ENCODE data around the gene SYNE3. TPM values are rescaled to one million over a fixed set of nuclear protein-coding genes. Genes with fewer than 3 reads are reported as not detected.

Gene SYNE3
- total RNA-seq, 1 experiment from 2014 or later: 1.2 TPM

DNA sequence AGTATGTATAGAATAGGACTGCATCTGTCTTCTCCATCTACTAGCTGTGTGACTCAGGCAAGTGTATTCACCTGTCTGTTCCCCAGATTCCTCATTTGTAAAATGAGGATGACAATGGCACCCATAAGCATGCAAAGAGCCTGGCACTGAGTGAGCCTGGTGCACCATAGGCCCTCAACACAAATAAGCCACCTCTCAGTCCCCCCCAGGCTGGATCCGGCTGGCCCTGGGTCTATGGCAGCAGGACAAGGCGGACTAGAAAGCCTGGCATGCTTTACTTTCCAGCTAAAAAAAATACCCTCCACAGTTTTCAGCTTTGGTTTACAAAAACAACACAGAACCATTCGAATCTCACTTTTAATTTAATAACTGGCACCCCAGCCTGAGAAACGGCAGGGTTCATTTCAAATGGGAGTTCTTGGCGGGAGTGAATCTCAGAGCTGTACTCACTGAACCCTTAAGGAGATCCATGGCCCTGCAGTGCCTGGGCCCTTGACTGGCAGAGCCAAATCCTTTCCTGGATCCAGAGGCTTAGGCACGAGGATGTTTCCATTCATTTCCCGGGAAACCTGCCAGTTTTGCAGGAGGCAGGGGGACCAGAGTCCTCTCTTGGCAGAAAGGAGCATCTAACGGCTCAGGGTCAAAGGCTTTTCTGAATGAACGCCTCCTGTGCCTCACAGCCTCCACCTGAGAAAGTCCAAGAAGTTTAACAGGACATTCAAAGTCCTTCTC is 17.7 kb downstream of the SYNE3 start:
- Histone ChIP-seq H4K20me1 (ENCODE audit: low read length) (no peaks in the 10 kb centered on the region), H3K9ac (ENCODE audit: low read length) (no peak overlapping the region), H2AFZ (ENCODE audit: low read length) (no peak overlapping the region), H3K4me1 (ENCODE audit: insufficient read depth, low read length) (peaks cover 12% of the 10 kb centered on the region), H3K4me3 (ENCODE audit: low read length) (no peak overlapping the region), H3K9me3 (ENCODE audit: low read length) (no peaks in the 10 kb centered on the region), H3F3A (ENCODE audit: low read length, unreplicated experiment) (no peaks in the 10 kb centered on the region), H3K27ac (ENCODE audit: low read length) (no peak overlapping the region), H3K4me2 (ENCODE audit: low read length) (no peak overlapping the region), H3K9me2 (replicated peaks; ENCODE audit: low read length) (no peaks in the 10 kb centered on the region), H3K79me2 (ENCODE audit: low read length) (no peaks in the 10 kb centered on the region), H3K27me3 (ENCODE audit: low read length) (no peaks in the 10 kb centered on the region), H3K36me3 (ENCODE audit: low read depth, low read length) (no peaks in the 10 kb centered on the region)
- ChIA-PET CTCF (interaction anchor here (0.6 kb wide), 1 partner anchor 56 kb away, joined by 3 read pairs; no protein-coding TSS in a partner anchor), POLR2A (ENCODE audit: unreplicated experiment) (no interaction called here)
- intact Hi-C loops (cut with micrococcal nuclease): no loop called here
- TF ChIP-seq EZH2phosphoT487 (IDR thresholded peaks at IDR 0.05; ENCODE audit: borderline replicate concordance, low read length) (no peak), EZH2 (IDR thresholded peaks at IDR 0.05; ENCODE audit: low read length, unreplicated experiment) (no peak)
- TF ChIP-seq, protein P1, sequence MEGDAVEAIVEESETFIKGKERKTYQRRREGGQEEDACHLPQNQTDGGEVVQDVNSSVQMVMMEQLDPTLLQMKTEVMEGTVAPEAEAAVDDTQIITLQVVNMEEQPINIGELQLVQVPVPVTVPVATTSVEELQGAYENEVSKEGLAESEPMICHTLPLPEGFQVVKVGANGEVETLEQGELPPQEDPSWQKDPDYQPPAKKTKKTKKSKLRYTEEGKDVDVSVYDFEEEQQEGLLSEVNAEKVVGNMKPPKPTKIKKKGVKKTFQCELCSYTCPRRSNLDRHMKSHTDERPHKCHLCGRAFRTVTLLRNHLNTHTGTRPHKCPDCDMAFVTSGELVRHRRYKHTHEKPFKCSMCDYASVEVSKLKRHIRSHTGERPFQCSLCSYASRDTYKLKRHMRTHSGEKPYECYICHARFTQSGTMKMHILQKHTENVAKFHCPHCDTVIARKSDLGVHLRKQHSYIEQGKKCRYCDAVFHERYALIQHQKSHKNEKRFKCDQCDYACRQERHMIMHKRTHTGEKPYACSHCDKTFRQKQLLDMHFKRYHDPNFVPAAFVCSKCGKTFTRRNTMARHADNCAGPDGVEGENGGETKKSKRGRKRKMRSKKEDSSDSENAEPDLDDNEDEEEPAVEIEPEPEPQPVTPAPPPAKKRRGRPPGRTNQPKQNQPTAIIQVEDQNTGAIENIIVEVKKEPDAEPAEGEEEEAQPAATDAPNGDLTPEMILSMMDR (conservative IDR thresholded peaks at IDR 0.05; ENCODE audit: low read depth, low read length): no peak
- no peak for DNase-seq
- no TSS peak for BruUV-seq (replicated peaks)
- ATAC-seq: no peak

DNA sequence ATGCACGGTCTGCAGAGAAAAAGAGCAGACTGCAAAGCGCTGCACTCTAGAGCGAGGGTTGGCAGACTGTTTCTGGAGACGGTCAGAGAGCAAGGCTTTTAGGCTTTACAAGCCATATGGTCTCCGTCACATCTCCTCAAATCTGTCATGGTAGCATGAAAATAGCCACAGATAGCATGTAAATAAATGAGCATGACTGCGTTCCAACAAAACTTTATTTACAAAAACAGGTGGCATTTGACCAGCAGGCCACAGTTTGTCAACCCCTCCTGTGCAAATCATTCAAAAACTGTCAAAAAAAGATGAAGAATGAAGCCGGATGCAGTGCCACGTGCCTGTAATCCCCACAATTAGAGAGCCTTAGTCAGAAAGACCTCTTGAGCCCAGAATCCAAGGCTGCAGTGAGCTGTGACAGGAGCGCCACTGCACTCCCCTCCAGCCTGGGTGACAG is 18.9 kb downstream of the SYNE3 start:
- CTCF ChIA-PET: no interaction called here

More for the DNA sequence above, 18.9 kb downstream of the SYNE3 start:
- DNase-seq: no peak
- POLR2A ChIA-PET (ENCODE audit: unreplicated experiment): no interaction called here
- Histone ChIP-seq H3K9ac (ENCODE audit: low read length) (no peak overlapping the region), H3K9me2 (replicated peaks; ENCODE audit: low read length) (no peaks in the 10 kb centered on the region), H3K27me3 (ENCODE audit: low read length) (no peaks in the 10 kb centered on the region), H2AFZ (ENCODE audit: low read length) (no peak overlapping the region), H4K20me1 (ENCODE audit: low read length) (no peaks in the 10 kb centered on the region), H3K4me3 (ENCODE audit: low read length) (no peak overlapping the region), H3F3A (ENCODE audit: low read length, unreplicated experiment) (no peaks in the 10 kb centered on the region), H3K4me2 (ENCODE audit: low read length) (no peak overlapping the region), H3K27ac (ENCODE audit: low read length) (no peak overlapping the region), H3K79me2 (ENCODE audit: low read length) (no peaks in the 10 kb centered on the region), H3K9me3 (ENCODE audit: low read length) (no peaks in the 10 kb centered on the region), H3K4me1 (ENCODE audit: insufficient read depth, low read length) (peaks cover 12% of the 10 kb centered on the region), H3K36me3 (ENCODE audit: low read depth, low read length) (no peaks in the 10 kb centered on the region)
- TF ChIP-seq EZH2 (IDR thresholded peaks at IDR 0.05; ENCODE audit: low read length, unreplicated experiment) (no peak), EZH2phosphoT487 (IDR thresholded peaks at IDR 0.05; ENCODE audit: borderline replicate concordance, low read length) (no peak)
- TF ChIP-seq, protein P1 (conservative IDR thresholded peaks at IDR 0.05; ENCODE audit: low read depth, low read length): no peak
- intact Hi-C loops (cut with micrococcal nuclease): no loop called here
- BruUV-seq (replicated peaks): no TSS peak
- no peak for ATAC-seq
